GM10266 (cell line): Measurements from ENCODE around the gene ZFC3H1.

Experiments
- DNase-seq: peaks from one replicate; pipeline ENCODE4 v3.0.0; 2012; ENCODE audit errors: extremely low spot score
- CTCF ChIP-seq: IDR thresholded peaks from 2 replicates; pipeline ENCODE4 v1.5.1; 2012; ENCODE audit warnings: mild to moderate bottlenecking, low read depth; ENCODE audit not compliant: control insufficient read depth, insufficient read depth; ENCODE audit errors: missing control alignments

The ZFC3H1 gene

GRCh38 chr12:71655907-71656306 lies 7.7 kb downstream of the ZFC3H1 start:
- DNase-seq = no peak
- TF ChIP-seq CTCF = no peak

- no peak for TF ChIP-seq CTCF
- DNase-seq = no peak
Measured at GRCh38 chr12:71655495-71655894, 8.2 kb downstream of the ZFC3H1 start.

GRCh38 chr12:71654200-71654599 lies 9.4 kb downstream of the ZFC3H1 start:
- no peak for TF ChIP-seq CTCF
- DNase-seq = no peak

- no peak for TF ChIP-seq CTCF
- no peak for DNase-seq
Measured at GRCh38 chr12:71653137-71653536, 10.5 kb downstream of the ZFC3H1 start.

GRCh38 chr12:71652656-71653055 lies 11.0 kb downstream of the ZFC3H1 start:
- DNase-seq = no peak
- no peak for TF ChIP-seq CTCF

GRCh38 chr12:71649401-71649800 lies 14.2 kb downstream of the ZFC3H1 start:
- no peak for TF ChIP-seq CTCF
- DNase-seq = no peak

GRCh38 chr12:71648537-71648936 lies 15.1 kb downstream of the ZFC3H1 start:
- no peak for DNase-seq
- no peak for TF ChIP-seq CTCF
